HepG2 (cell line): ENCODE data around the gene TBC1D12. TPM values are rescaled to one million over a fixed set of nuclear protein-coding genes. Genes with fewer than 3 reads are reported as not detected.

Source experiments
- EP300 ChIP-seq, 3 experiments: sonication (generic) in 1 of 3; formaldehyde crosslinking in 1 of 3; IDR thresholded peaks; 2 replicates each; pipeline versions ENCODE4 v1.5.1 to v1.6.1; 2011 to 2020; ENCODE audit warnings: low read depth in 2 of 3, low read length in 2 of 3, borderline replicate concordance in 1 of 3, improper control_type of control experiment in 1 of 3, mild to moderate bottlenecking in 1 of 3, missing genetic modification reagents in 1 of 3, moderate library complexity in 1 of 3
- ETV5 ChIP-seq: IDR thresholded peaks from 2 replicates; pipeline ENCODE4 v1.6.1; 2018; ENCODE audit warnings: missing biosample characterization, missing genetic modification reagents, inconsistent platforms, borderline replicate concordance
- HNF4A ChIP-seq: sonication (generic); formaldehyde crosslinking; IDR thresholded peaks from 2 replicates; pipeline ENCODE4 v1.4.0; 2020; ENCODE audit warnings: missing genetic modification reagents
- HNRNPK ChIP-seq: fragments of 200-400 bp; formaldehyde crosslinking; IDR thresholded peaks from 2 replicates; pipeline ENCODE4 v1.6.1; 2018; ENCODE audit warnings: low read length, low read depth, moderate library complexity, mild to moderate bottlenecking; ENCODE audit not compliant: poor library complexity, severe bottlenecking
- KLF11 ChIP-seq: IDR thresholded peaks from 2 replicates; pipeline ENCODE4 v1.6.1; 2016; ENCODE audit warnings: missing compliant biosample characterization
- RARA ChIP-seq: IDR thresholded peaks from 2 replicates; pipeline ENCODE4 v1.6.1; 2016; ENCODE audit warnings: missing genetic modification reagents, missing compliant biosample characterization
- RBM39 ChIP-seq: fragments of 200-400 bp; formaldehyde crosslinking; IDR thresholded peaks from one replicate; pipeline ENCODE4 v1.6.1; 2018; ENCODE audit warnings: antibody characterized with exemption, mild to moderate bottlenecking, low read depth, low read length; ENCODE audit not compliant: poor library complexity, severe bottlenecking
- SAP130 ChIP-seq: IDR thresholded peaks from 2 replicates; pipeline ENCODE4 v1.6.1; 2016; ENCODE audit warnings: low read depth
- SOX13 ChIP-seq, 3 experiments: fragments of 450-650 bp in 1 of 3; sonication (generic) in 1 of 3; formaldehyde crosslinking in 1 of 3; IDR thresholded peaks in 2 of 3; conservative IDR thresholded peaks in 1 of 3; 2 replicates each; pipeline versions ENCODE4 v1.5.0 to v1.6.1; 2016 to 2020; ENCODE audit warnings: antibody characterized with exemption in 1 of 3, mild to moderate bottlenecking in 1 of 3, missing compliant biosample characterization in 1 of 3, missing genetic modification reagents in 1 of 3, moderate library complexity in 1 of 3
- SP5 ChIP-seq: IDR thresholded peaks from 2 replicates; pipeline ENCODE4 v1.6.1; 2016; ENCODE audit warnings: low read depth, borderline replicate concordance
- ZNF879 ChIP-seq: sonication (generic); formaldehyde crosslinking; IDR thresholded peaks from 2 replicates; pipeline ENCODE4 v1.8.1; 2023; ENCODE audit warnings: missing genetic modification reagents
- polyA plus RNA-seq, 8 experiments: library from polyadenylated mRNA; depleted of rRNA in 3 of 8; stranded (reverse) in 7 of 8; unstranded in 1 of 8; fragments of >200 nt; fragmentation: Illumina TruSeq in 4 of 8; extraction: Trizol in 4 of 8; gene quantifications; 2 replicates each; pipeline versions ENCODE4 v1.2.1 to v1.2.3, GENCODE V29; 2011 to 2016; ENCODE audit warnings: low read depth in 4 of 8, missing spikeins in 1 of 8, mixed read lengths in 1 of 8; ENCODE audit not compliant: insufficient read depth in 1 of 8
- total RNA-seq, 5 experiments: library from RNA; depleted of rRNA; stranded (reverse); fragments of >200 nt; fragmentation: Illumina TruSeq; extraction: Trizol; gene quantifications; 2 replicates each; pipeline ENCODE4 v1.2.3, GENCODE V29; 2016; ENCODE audit warnings: low read depth in 1 of 5
- TF ChIP-seq, protein P1 (sequence below): sonication (generic); formaldehyde crosslinking; conservative IDR thresholded peaks from 2 replicates; pipeline ENCODE4 v1.4.0; 2020; ENCODE audit warnings: mild to moderate bottlenecking, missing genetic modification reagents, moderate library complexity
- TF ChIP-seq, protein P2 (sequence below): sonication (generic); formaldehyde crosslinking; IDR thresholded peaks from 2 replicates; pipeline ENCODE4 v1.5.1; 2020; ENCODE audit warnings: mild to moderate bottlenecking, missing genetic modification reagents, borderline replicate concordance
- TF ChIP-seq, protein P3 (sequence below): sonication (generic); formaldehyde crosslinking; IDR thresholded peaks from 2 replicates; pipeline ENCODE4 v1.5.0; 2020; ENCODE audit warnings: mild to moderate bottlenecking, missing genetic modification reagents, moderate library complexity

The TBC1D12 gene
- total and polyA plus RNA-seq, 2 of the 13 experiments (the other 11 are each of a cell fraction or from before 2014, with no cell fraction given) = 5.7 to 6.2 TPM

DNA sequence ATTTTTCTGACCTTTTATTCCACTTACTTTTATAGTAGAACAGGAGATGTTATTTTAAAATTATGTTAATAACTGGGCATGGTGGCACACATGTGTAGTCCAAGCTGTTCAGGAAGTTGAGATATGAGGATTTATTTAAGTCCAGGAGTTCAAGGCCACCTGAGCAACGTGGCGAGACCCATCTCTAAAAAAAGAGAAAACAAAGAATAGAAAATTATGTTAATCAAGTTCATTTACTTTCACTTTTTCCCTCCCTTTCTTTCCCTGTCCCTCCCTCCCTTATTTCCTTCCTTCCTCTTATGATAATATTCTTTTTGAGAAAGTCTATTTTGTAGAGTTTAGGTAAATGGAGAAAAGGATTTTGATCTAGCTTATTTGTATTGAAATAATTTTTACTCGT lies 94.3 kb downstream of the TBC1D12 start (continued):
- TF ChIP-seq, protein P1, sequence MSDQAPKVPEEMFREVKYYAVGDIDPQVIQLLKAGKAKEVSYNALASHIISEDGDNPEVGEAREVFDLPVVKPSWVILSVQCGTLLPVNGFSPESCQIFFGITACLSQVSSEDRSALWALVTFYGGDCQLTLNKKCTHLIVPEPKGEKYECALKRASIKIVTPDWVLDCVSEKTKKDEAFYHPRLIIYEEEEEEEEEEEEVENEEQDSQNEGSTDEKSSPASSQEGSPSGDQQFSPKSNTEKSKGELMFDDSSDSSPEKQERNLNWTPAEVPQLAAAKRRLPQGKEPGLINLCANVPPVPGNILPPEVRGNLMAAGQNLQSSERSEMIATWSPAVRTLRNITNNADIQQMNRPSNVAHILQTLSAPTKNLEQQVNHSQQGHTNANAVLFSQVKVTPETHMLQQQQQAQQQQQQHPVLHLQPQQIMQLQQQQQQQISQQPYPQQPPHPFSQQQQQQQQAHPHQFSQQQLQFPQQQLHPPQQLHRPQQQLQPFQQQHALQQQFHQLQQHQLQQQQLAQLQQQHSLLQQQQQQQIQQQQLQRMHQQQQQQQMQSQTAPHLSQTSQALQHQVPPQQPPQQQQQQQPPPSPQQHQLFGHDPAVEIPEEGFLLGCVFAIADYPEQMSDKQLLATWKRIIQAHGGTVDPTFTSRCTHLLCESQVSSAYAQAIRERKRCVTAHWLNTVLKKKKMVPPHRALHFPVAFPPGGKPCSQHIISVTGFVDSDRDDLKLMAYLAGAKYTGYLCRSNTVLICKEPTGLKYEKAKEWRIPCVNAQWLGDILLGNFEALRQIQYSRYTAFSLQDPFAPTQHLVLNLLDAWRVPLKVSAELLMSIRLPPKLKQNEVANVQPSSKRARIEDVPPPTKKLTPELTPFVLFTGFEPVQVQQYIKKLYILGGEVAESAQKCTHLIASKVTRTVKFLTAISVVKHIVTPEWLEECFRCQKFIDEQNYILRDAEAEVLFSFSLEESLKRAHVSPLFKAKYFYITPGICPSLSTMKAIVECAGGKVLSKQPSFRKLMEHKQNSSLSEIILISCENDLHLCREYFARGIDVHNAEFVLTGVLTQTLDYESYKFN (CRISPR knock-in tag) = peak; percentile 35; the same call in 1 of the 2 replicates
- TF ChIP-seq HNF4A (CRISPR knock-in tag) (peak; percentile 58), SAP130 (peak; percentile 42; the same call in 1 of the 2 replicates), ZNF879 (CRISPR knock-in tag) (no peak), RBM39 (no peak), RARA (CRISPR knock-in tag) (peak; percentile 19; the same call in 1 of the 2 replicates), HNRNPK (peak; percentile 75), SOX13 (IDR thresholded peaks at IDR 0.05) (no peak), SOX13 (CRISPR knock-in tag; conservative IDR thresholded peaks at IDR 0.05 in 1 of 2, IDR thresholded peaks at IDR 0.05 in 1 of 2) (peak in 1 of 2 experiments; percentile 24; a peak in 1 of 4 replicates), KLF11 (CRISPR knock-in tag) (no peak), SP5 (CRISPR knock-in tag) (no peak), EP300 (IDR thresholded peaks at IDR 0.05; ENCODE audit: low read depth in 2 of 2, low read length in 2 of 2) (peak in 1 of 2 experiments; percentile 14; a peak in 1 of 4 replicates), EP300 (CRISPR knock-in tag; IDR thresholded peaks at IDR 0.05; ENCODE audit: borderline replicate concordance) (no peak), ETV5 (CRISPR knock-in tag) (peak; percentile 47; the same call in 1 of the 2 replicates)
- TF ChIP-seq, protein P2, sequence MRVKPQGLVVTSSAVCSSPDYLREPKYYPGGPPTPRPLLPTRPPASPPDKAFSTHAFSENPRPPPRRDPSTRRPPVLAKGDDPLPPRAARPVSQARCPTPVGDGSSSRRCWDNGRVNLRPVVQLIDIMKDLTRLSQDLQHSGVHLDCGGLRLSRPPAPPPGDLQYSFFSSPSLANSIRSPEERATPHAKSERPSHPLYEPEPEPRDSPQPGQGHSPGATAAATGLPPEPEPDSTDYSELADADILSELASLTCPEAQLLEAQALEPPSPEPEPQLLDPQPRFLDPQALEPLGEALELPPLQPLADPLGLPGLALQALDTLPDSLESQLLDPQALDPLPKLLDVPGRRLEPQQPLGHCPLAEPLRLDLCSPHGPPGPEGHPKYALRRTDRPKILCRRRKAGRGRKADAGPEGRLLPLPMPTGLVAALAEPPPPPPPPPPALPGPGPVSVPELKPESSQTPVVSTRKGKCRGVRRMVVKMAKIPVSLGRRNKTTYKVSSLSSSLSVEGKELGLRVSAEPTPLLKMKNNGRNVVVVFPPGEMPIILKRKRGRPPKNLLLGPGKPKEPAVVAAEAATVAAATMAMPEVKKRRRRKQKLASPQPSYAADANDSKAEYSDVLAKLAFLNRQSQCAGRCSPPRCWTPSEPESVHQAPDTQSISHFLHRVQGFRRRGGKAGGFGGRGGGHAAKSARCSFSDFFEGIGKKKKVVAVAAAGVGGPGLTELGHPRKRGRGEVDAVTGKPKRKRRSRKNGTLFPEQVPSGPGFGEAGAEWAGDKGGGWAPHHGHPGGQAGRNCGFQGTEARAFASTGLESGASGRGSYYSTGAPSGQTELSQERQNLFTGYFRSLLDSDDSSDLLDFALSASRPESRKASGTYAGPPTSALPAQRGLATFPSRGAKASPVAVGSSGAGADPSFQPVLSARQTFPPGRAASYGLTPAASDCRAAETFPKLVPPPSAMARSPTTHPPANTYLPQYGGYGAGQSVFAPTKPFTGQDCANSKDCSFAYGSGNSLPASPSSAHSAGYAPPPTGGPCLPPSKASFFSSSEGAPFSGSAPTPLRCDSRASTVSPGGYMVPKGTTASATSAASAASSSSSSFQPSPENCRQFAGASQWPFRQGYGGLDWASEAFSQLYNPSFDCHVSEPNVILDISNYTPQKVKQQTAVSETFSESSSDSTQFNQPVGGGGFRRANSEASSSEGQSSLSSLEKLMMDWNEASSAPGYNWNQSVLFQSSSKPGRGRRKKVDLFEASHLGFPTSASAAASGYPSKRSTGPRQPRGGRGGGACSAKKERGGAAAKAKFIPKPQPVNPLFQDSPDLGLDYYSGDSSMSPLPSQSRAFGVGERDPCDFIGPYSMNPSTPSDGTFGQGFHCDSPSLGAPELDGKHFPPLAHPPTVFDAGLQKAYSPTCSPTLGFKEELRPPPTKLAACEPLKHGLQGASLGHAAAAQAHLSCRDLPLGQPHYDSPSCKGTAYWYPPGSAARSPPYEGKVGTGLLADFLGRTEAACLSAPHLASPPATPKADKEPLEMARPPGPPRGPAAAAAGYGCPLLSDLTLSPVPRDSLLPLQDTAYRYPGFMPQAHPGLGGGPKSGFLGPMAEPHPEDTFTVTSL (CRISPR knock-in tag) = peak; percentile 26; the same call in 1 of the 2 replicates
- TF ChIP-seq, protein P3, sequence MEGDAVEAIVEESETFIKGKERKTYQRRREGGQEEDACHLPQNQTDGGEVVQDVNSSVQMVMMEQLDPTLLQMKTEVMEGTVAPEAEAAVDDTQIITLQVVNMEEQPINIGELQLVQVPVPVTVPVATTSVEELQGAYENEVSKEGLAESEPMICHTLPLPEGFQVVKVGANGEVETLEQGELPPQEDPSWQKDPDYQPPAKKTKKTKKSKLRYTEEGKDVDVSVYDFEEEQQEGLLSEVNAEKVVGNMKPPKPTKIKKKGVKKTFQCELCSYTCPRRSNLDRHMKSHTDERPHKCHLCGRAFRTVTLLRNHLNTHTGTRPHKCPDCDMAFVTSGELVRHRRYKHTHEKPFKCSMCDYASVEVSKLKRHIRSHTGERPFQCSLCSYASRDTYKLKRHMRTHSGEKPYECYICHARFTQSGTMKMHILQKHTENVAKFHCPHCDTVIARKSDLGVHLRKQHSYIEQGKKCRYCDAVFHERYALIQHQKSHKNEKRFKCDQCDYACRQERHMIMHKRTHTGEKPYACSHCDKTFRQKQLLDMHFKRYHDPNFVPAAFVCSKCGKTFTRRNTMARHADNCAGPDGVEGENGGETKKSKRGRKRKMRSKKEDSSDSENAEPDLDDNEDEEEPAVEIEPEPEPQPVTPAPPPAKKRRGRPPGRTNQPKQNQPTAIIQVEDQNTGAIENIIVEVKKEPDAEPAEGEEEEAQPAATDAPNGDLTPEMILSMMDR = no peak
